Stimulated activated naive CD8-positive, alpha-beta T cell treated with anti-CD3 and anti-CD28 coated beads, Interleukin-15, amount 100 ng/mL, for 72 hours (primary cell): ENCODE measurements around the gene SRP9.
A peak's percentile ranks its signal among the peaks of the same experiment; 100 is the strongest.

Experiments
- ATAC-seq: fragments of 150-1000 bp; cut with Tn5 transposase; 2 replicates; pipeline ENCODE4 v1.10.0; 2021; ENCODE audit warnings: mild to moderate bottlenecking, moderate library complexity
- DNase-seq, 2 donors: peaks; one replicate each; pipeline ENCODE4 v3.0.0; 2021 to 2022
- H3K27ac Mint-ChIP-seq, 2 donors: one replicate each; pipeline ENCODE4 v1.8.0; 2022; ENCODE audit warnings: mild to moderate bottlenecking in 2 of 2, mixed read lengths in 2 of 2, moderate library complexity in 2 of 2
- H3K27me3 Mint-ChIP-seq: one replicate; pipeline ENCODE4 v1.8.0; 2022; ENCODE audit warnings: mixed read lengths
- H3K4me1 Mint-ChIP-seq: one replicate; pipeline ENCODE4 v1.8.0; 2022; ENCODE audit warnings: mild to moderate bottlenecking, mixed read lengths
- H3K4me3 Mint-ChIP-seq, 2 donors: one replicate each; pipeline ENCODE4 v1.8.0; 2022; ENCODE audit warnings: mild to moderate bottlenecking in 2 of 2, mixed read lengths in 2 of 2, moderate library complexity in 1 of 2
- H3K9me3 Mint-ChIP-seq, 2 donors: one replicate each; pipeline ENCODE4 v1.8.0; 2022; ENCODE audit warnings: mixed read lengths in 2 of 2

The SRP9 gene

DNA sequence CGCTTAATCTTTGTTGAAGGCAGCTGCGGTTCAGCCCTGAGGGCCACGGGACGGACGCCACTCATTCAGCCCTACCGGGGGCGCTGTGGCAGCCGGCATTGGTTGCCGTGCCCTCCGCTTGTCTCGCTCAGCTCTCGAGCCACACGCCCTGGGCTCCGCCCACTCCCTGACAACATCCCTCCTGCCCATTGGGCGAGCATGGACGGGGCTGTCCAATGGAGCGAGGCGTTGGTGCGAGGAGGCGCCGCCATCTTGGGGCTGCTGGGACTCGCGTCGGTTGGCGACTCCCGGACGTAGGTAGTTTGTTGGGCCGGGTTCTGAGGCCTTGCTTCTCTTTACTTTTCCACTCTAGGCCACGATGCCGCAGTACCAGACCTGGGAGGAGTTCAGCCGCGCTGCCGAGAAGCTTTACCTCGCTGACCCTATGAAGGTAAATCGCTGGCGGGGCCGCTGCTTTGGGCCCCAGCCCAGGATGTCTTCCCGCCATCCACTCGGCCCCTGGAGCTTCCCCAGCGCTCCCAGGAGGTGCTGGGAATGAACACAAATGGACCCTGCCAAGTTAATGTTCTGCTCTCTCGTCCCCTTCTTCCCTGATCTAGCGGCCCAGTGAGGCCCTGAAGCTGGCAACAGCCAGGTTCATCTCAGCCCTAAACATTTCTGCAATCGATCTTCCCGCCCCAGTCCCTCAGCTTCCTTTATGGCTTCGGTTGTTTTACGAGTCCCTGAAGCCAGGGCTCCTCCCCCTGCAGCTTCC, at the start of gene SRP9:
TSS of gene SRP9 (plus strand) at position 244 of the 754 bp plus-strand sequence. CDS start at position 359, 115 bp downstream.
- peak; percentile 98 to 100 for DNase-seq
- peaks cover 37% of the 10 kb centered on the region for H3K4me1 Mint-ChIP-seq
- H3K27me3 Mint-ChIP-seq = no peaks in the 10 kb centered on the region
- H3K9me3 Mint-ChIP-seq = peaks cover 4 to 7% of the 10 kb centered on the region in 2 donors
- H3K27ac Mint-ChIP-seq = no peak within 1 kb of the TSS
- ATAC-seq = peak; percentile 99
- no peak within 1 kb of the TSS for H3K4me3 Mint-ChIP-seq

GRCh38 chr1:225731491-225731890, 46.1 kb upstream of the SRP9 start:
- no peaks in the 10 kb centered on the region for H3K4me1 Mint-ChIP-seq
- no peak overlapping the region for H3K27ac Mint-ChIP-seq
- no peak for ATAC-seq
- no peak for DNase-seq
- H3K27me3 Mint-ChIP-seq = no peaks in the 10 kb centered on the region
- no peak overlapping the region for H3K4me3 Mint-ChIP-seq
- no peaks in the 10 kb centered on the region for H3K9me3 Mint-ChIP-seq

GRCh38 chr1:225733254-225733653, 44.4 kb upstream of the SRP9 start:
- no peak for ATAC-seq
- no peaks in the 10 kb centered on the region for H3K4me1 Mint-ChIP-seq
- no peak overlapping the region for H3K4me3 Mint-ChIP-seq
- H3K27ac Mint-ChIP-seq = no peak overlapping the region
- no peak for DNase-seq
- no peaks in the 10 kb centered on the region for H3K27me3 Mint-ChIP-seq
- no peaks in the 10 kb centered on the region for H3K9me3 Mint-ChIP-seq

DNA sequence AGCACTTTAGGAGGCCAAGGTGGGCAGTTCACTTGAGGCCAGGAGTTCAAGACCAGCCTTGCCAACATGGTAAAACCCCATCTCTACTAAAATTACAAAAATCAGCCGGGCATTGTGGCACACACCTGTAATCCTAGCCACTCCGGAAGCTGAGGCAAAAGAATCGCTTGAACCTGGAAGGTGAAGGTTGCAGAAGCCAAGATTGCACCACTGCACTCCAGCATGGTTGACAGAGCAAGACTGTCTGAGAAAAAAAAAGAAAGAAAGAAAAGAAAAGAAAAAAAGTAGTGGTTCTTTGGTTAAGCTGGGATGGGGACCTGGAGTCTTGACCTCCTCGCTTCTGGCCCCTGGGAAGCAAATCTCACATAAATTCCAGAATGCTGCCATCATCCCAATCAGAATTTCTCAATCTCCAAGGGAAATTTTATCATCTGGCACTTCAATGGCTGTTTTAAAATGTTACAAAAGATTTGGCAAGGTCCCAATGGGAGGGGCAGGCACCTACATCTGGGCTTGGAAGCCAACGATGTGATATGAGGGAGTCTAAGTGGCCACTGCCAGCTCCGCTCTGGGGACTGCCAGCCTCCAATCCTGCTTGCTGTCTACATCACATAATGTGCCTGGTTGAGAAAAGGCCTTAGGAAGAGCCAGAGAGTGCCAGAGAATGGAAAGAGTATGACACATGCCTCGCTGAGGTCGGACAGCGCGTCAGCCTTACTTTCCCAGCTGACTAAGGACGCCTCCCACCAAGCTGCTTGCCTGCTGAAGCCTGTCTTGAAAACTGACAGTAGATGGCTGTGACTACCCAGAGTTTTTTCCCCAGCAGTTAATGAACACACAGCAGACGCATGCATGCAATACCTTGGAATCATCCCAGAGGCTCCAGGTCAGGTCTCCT, 42.1 kb upstream of the SRP9 start:
- no peaks in the 10 kb centered on the region for H3K9me3 Mint-ChIP-seq
- no peak overlapping the region for H3K4me3 Mint-ChIP-seq
- H3K27me3 Mint-ChIP-seq = no peaks in the 10 kb centered on the region
- H3K4me1 Mint-ChIP-seq = no peaks in the 10 kb centered on the region
- no peak for DNase-seq
- no peak for ATAC-seq
- H3K27ac Mint-ChIP-seq = no peak overlapping the region

GRCh38 chr1:225736437-225737098, 41.1 kb upstream of the SRP9 start:
- Mint-ChIP-seq H3K4me3 (no peak overlapping the region), H3K27me3 (no peaks in the 10 kb centered on the region), H3K9me3 (no peaks in the 10 kb centered on the region), H3K4me1 (no peaks in the 10 kb centered on the region), H3K27ac (no peak overlapping the region)
- no peak for ATAC-seq
- DNase-seq = no peak

GRCh38 chr1:225737161-225737560, 40.5 kb upstream of the SRP9 start:
- H3K27ac Mint-ChIP-seq = no peak overlapping the region
- no peaks in the 10 kb centered on the region for H3K9me3 Mint-ChIP-seq
- ATAC-seq = no peak

DNA sequence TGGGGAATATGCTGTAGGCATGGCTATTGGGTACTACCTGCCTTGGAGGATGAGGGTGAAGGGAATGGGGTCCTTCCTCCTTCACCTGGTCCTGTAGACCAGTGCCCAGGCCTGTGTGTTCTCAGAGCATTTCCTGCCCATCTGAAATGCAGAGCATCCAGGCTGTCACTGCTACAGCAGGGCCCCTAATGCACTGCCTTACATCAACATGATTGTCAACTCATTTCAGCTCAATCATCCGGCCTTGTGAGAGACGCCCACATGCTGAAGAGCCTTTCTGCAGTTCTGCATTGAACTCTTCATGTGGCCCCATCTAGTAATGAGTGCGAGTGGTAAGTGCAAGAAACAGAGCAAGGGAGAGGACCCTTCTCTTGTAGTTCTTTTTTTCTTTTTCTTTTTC, 39.8 kb upstream of the SRP9 start:
- no peak for DNase-seq

More at GRCh38 chr1:225737161-225737560, 40.5 kb upstream of the SRP9 start:
- Mint-ChIP-seq H3K4me1 (no peaks in the 10 kb centered on the region), H3K27me3 (no peaks in the 10 kb centered on the region), H3K4me3 (no peak overlapping the region)
- DNase-seq = no peak

GRCh38 chr1:225738763-225739162, 38.9 kb upstream of the SRP9 start:
- H3K27me3 Mint-ChIP-seq = no peaks in the 10 kb centered on the region
- DNase-seq (no peak), ATAC-seq (no peak)
- H3K9me3 Mint-ChIP-seq = no peaks in the 10 kb centered on the region
- H3K4me1 Mint-ChIP-seq = no peaks in the 10 kb centered on the region
- H3K4me3 Mint-ChIP-seq = no peak overlapping the region
- no peak overlapping the region for H3K27ac Mint-ChIP-seq

More for the DNA sequence above, 39.8 kb upstream of the SRP9 start:
- H3K4me3 Mint-ChIP-seq = no peak overlapping the region
- no peaks in the 10 kb centered on the region for H3K27me3 Mint-ChIP-seq
- no peak overlapping the region for H3K27ac Mint-ChIP-seq
- ATAC-seq = no peak
- H3K9me3 Mint-ChIP-seq = no peaks in the 10 kb centered on the region
- no peaks in the 10 kb centered on the region for H3K4me1 Mint-ChIP-seq

DNA sequence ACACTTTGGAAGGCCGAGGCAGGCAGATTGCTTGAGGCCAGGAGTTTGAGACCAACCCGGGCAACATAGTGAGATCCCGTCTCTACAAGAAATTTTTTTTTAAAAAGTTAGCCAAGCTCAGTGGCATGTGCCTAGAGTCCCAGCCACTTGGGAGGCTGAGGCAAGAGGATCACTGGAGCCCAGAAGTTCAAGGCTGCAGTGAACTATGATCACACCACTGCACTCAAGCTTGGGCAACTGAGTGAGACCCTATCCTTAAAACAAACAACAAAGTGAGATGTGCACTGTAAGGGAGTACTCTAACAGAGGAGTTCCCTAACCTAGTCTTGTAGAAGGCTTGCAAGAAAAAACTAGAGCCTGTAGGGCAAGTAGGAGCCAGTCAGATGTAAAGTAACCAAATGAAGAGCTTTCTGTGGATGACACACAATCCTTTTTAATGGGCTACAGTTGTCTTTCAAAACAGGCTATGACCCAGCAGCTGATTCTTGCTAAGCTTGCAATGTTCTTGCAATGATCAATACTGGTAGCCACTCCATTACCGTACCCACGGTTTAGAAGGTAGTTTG, 38.0 kb upstream of the SRP9 start:
- H3K4me3 Mint-ChIP-seq = no peak overlapping the region
- ATAC-seq (no peak), DNase-seq (no peak)
- H3K27me3 Mint-ChIP-seq = no peaks in the 10 kb centered on the region
- H3K4me1 Mint-ChIP-seq = no peaks in the 10 kb centered on the region
- H3K27ac Mint-ChIP-seq = no peak overlapping the region
- no peaks in the 10 kb centered on the region for H3K9me3 Mint-ChIP-seq

DNA sequence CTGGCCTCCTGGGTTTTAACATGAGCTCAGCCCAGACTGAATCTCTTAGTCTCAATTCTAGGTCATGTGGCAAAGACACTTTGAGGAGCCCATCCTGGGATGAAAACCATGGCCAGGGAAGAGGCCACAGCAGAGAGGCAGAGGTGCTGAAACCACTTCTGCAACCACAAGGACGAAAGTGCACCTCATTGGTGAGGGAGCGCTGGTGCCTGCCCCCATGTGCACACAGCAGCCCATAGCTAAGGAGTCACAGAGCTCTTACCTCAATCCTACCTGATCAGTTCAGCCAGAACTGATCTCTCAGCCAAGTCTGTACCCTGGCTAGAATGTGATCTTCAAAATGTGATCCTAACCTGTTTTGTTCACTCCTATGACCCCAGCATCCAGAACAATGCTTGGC, 32.9 kb upstream of the SRP9 start:
- no peak overlapping the region for H3K4me3 Mint-ChIP-seq
- no peak overlapping the region for H3K27ac Mint-ChIP-seq
- no peaks in the 10 kb centered on the region for H3K9me3 Mint-ChIP-seq
- no peak for DNase-seq
- ATAC-seq = no peak
- no peaks in the 10 kb centered on the region for H3K4me1 Mint-ChIP-seq
- H3K27me3 Mint-ChIP-seq = no peaks in the 10 kb centered on the region

- Mint-ChIP-seq H3K4me1 (no peaks in the 10 kb centered on the region), H3K4me3 (no peak overlapping the region), H3K27me3 (no peaks in the 10 kb centered on the region), H3K9me3 (no peaks in the 10 kb centered on the region), H3K27ac (no peak overlapping the region)
- ATAC-seq = no peak
- DNase-seq = no peak
These were observed 32.4 kb upstream of the SRP9 start for GRCh38 chr1:225745273-225745672.

- no peak for ATAC-seq
- DNase-seq = no peak
- Mint-ChIP-seq H3K27me3 (no peaks in the 10 kb centered on the region), H3K27ac (no peak overlapping the region), H3K4me3 (no peak overlapping the region), H3K4me1 (no peaks in the 10 kb centered on the region), H3K9me3 (no peaks in the 10 kb centered on the region)
These were observed 31.1 kb upstream of the SRP9 start for GRCh38 chr1:225746361-225747179.

GRCh38 chr1:225747566-225747965, 30.1 kb upstream of the SRP9 start:
- no peak overlapping the region for H3K27ac Mint-ChIP-seq
- no peak for ATAC-seq
- H3K4me3 Mint-ChIP-seq = no peak overlapping the region
- DNase-seq = no peak
- H3K4me1 Mint-ChIP-seq = no peaks in the 10 kb centered on the region
- H3K9me3 Mint-ChIP-seq = no peaks in the 10 kb centered on the region
- H3K27me3 Mint-ChIP-seq = no peaks in the 10 kb centered on the region

DNA sequence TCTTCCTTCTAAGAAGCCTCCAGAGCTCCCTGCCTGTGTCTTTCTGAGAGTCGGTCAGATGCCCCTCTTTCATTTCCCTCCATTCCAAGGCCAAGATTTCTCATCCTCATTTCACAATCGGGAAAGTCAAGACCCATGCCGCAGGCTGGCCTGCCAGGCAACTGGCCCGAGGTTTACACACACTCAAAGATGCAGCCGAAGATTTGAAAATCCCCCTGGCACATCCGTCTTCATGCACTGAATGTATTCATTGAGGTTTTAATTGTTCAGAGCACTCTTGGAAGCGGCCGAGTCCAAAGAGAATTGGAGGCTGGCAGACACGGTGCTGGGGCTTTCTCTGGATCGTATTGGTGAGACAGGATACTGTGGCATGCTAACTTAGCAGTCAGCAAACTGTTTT, 29.1 kb upstream of the SRP9 start:
- Mint-ChIP-seq H3K4me1 (no peaks in the 10 kb centered on the region), H3K27me3 (no peaks in the 10 kb centered on the region), H3K27ac (no peak overlapping the region), H3K9me3 (no peaks in the 10 kb centered on the region), H3K4me3 (no peak overlapping the region)
- no peak for ATAC-seq
- no peak for DNase-seq

DNA sequence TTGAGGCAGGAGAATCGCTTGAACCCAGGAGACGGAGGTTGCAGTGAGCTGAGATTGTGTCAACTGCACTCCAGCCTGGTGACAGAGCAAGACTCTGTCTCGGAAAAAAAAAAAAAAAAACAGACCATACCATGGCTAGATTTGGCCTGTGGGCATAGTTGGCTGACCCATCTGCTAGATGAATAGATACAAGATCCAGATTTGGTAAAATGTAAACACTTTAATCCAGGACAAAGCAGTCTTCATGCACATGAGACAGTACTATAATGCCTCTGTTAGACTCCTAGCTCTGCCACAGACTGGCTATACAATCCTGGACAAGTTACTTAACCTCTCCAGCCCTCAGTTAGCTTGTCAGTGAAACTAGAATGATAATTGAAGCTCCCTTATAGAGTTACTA, 27.9 kb upstream of the SRP9 start:
- no peaks in the 10 kb centered on the region for H3K27me3 Mint-ChIP-seq
- ATAC-seq = no peak
- H3K4me1 Mint-ChIP-seq = no peaks in the 10 kb centered on the region
- H3K27ac Mint-ChIP-seq = peak overlapping the region in 1 of 2 donors; percentile 12
- H3K9me3 Mint-ChIP-seq = no peaks in the 10 kb centered on the region
- no peak for DNase-seq
- no peak overlapping the region for H3K4me3 Mint-ChIP-seq
